A549 (cell line): Measurements from ENCODE around the gene PCDHGA12.

Experiments used
- ESRRA ChIP-seq: fragments of 150-350 bp; IDR thresholded peaks from 2 replicates; pipeline ENCODE4 v1.6.1; 2014; ENCODE audit warnings: mild to moderate bottlenecking, low read length, borderline replicate concordance
- HDAC2 ChIP-seq: fragments of 200-600 bp; sonication (generic); IDR thresholded peaks from 2 replicates; pipeline ENCODE4 v1.6.1; 2016
- HEYL ChIP-seq: fragments of 250-450 bp; sonication (Bioruptor Pico); IDR thresholded peaks from 2 replicates; pipeline ENCODE4 v1.8.0; 2021; ENCODE audit warnings: mild to moderate bottlenecking, moderate library complexity
- NR3C1 ChIP-seq: fragments of >200 bp; sonication (Bioruptor Twin); formaldehyde crosslinking; IDR thresholded peaks from 3 replicates; pipeline ENCODE4 v1.6.1; 2017
- POLR2A ChIP-seq: IDR thresholded peaks from 2 replicates; pipeline ENCODE4 v1.6.1; 2012; ENCODE audit warnings: mild to moderate bottlenecking, low read length
- RFX5 ChIP-seq: fragments of 450-650 bp; IDR thresholded peaks from 2 replicates; pipeline ENCODE4 v1.7.1; 2014; ENCODE audit warnings: antibody characterized with exemption, mild to moderate bottlenecking, moderate library complexity
- RNF2 ChIP-seq: fragments of 200-600 bp; sonication (generic); IDR thresholded peaks from 2 replicates; pipeline ENCODE4 v1.6.1; 2016; ENCODE audit warnings: low read depth, mild to moderate bottlenecking, antibody characterized with exemption, moderate library complexity, borderline replicate concordance
- TF ChIP-seq, protein P1 (sequence below): fragments of >200 bp; sonication (Bioruptor Twin); formaldehyde crosslinking; IDR thresholded peaks from 3 replicates; pipeline ENCODE4 v1.5.1; 2016
- TF ChIP-seq, protein P2 (sequence below): fragments of 450-650 bp; IDR thresholded peaks from 2 replicates; pipeline ENCODE4 v1.6.1; 2014; ENCODE audit warnings: antibody characterized with exemption
- TF ChIP-seq, protein P3 (sequence below): fragments of 200-600 bp; sonication (generic); IDR thresholded peaks from 2 replicates; pipeline ENCODE4 v1.6.1; 2016; ENCODE audit warnings: antibody characterized with exemption, mild to moderate bottlenecking, moderate library complexity

DNA sequence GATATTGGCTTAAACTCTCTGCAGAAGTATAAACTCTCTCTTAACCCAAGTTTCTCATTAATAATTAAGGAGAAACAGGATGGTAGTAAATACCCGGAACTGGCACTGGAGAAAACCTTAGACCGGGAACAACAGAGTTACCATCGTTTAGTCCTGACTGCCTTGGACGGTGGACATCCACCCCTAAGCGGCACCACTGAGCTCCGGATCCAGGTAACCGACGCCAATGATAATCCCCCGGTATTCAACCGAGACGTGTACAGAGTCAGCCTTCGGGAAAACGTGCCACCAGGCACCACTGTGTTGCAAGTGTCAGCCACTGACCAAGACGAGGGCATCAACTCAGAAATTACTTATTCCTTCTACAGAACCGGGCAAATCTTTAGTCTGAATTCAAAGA is 31.7 kb upstream of the PCDHGA12 start:
- TF ChIP-seq NR3C1: no peak
- TF ChIP-seq HEYL (CRISPR knock-in tag): no peak
- no peak for TF ChIP-seq RNF2
- TF ChIP-seq, protein P1, sequence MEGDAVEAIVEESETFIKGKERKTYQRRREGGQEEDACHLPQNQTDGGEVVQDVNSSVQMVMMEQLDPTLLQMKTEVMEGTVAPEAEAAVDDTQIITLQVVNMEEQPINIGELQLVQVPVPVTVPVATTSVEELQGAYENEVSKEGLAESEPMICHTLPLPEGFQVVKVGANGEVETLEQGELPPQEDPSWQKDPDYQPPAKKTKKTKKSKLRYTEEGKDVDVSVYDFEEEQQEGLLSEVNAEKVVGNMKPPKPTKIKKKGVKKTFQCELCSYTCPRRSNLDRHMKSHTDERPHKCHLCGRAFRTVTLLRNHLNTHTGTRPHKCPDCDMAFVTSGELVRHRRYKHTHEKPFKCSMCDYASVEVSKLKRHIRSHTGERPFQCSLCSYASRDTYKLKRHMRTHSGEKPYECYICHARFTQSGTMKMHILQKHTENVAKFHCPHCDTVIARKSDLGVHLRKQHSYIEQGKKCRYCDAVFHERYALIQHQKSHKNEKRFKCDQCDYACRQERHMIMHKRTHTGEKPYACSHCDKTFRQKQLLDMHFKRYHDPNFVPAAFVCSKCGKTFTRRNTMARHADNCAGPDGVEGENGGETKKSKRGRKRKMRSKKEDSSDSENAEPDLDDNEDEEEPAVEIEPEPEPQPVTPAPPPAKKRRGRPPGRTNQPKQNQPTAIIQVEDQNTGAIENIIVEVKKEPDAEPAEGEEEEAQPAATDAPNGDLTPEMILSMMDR: no peak
- no peak for TF ChIP-seq POLR2A
- no peak for TF ChIP-seq HDAC2
- TF ChIP-seq, protein P2, sequence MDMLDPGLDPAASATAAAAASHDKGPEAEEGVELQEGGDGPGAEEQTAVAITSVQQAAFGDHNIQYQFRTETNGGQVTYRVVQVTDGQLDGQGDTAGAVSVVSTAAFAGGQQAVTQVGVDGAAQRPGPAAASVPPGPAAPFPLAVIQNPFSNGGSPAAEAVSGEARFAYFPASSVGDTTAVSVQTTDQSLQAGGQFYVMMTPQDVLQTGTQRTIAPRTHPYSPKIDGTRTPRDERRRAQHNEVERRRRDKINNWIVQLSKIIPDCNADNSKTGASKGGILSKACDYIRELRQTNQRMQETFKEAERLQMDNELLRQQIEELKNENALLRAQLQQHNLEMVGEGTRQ: no peak
- TF ChIP-seq, protein P3, sequence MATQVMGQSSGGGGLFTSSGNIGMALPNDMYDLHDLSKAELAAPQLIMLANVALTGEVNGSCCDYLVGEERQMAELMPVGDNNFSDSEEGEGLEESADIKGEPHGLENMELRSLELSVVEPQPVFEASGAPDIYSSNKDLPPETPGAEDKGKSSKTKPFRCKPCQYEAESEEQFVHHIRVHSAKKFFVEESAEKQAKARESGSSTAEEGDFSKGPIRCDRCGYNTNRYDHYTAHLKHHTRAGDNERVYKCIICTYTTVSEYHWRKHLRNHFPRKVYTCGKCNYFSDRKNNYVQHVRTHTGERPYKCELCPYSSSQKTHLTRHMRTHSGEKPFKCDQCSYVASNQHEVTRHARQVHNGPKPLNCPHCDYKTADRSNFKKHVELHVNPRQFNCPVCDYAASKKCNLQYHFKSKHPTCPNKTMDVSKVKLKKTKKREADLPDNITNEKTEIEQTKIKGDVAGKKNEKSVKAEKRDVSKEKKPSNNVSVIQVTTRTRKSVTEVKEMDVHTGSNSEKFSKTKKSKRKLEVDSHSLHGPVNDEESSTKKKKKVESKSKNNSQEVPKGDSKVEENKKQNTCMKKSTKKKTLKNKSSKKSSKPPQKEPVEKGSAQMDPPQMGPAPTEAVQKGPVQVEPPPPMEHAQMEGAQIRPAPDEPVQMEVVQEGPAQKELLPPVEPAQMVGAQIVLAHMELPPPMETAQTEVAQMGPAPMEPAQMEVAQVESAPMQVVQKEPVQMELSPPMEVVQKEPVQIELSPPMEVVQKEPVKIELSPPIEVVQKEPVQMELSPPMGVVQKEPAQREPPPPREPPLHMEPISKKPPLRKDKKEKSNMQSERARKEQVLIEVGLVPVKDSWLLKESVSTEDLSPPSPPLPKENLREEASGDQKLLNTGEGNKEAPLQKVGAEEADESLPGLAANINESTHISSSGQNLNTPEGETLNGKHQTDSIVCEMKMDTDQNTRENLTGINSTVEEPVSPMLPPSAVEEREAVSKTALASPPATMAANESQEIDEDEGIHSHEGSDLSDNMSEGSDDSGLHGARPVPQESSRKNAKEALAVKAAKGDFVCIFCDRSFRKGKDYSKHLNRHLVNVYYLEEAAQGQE: no peak
- no peak for TF ChIP-seq RFX5
- TF ChIP-seq ESRRA: no peak
